Activated CD4-positive, alpha-beta T cell treated with anti-CD3 and anti-CD28 coated beads, Interleukin-2, amount 50 U/mL, for 4 hours (primary cell): Measurements from ENCODE around the gene SMURF2.
"Not testable (repeated sequence)": the region's sequence is repeated elsewhere in the genome, so short reads cannot be mapped to it uniquely, and the experiment has no call there.

Source experiments
- DNase-seq, 2 experiments: peaks; one replicate each; pipeline ENCODE4 v3.0.0-alpha.2; 2020

The SMURF2 gene

GRCh38 chr17:64661976-64662773, at the start of gene SMURF2:
Gene SMURF2, minus strand, starts transcription at chr17:64662307. Its CDS starts 427 bp downstream, at chr17:64661880.
- peak; percentile 64 to 69 for DNase-seq

- DNase-seq: no peak
Observed at GRCh38 chr17:64709481-64709880, 47.4 kb upstream of the SMURF2 start.

GRCh38 chr17:64707050-64707591, 45.0 kb upstream of the SMURF2 start:
- DNase-seq: no peak

- no peak for DNase-seq
Observed at GRCh38 chr17:64706224-64707049, 44.3 kb upstream of the SMURF2 start.

GRCh38 chr17:64702815-64703214, 40.7 kb upstream of the SMURF2 start:
- no peak for DNase-seq

GRCh38 chr17:64698725-64699124, 36.6 kb upstream of the SMURF2 start:
- DNase-seq: no peak

GRCh38 chr17:64694207-64694606, 32.1 kb upstream of the SMURF2 start:
- no peak for DNase-seq

GRCh38 chr17:64692187-64692586, 30.1 kb upstream of the SMURF2 start:
- no peak for DNase-seq

GRCh38 chr17:64689106-64689505, 27.0 kb upstream of the SMURF2 start:
- no peak for DNase-seq

- no peak for DNase-seq
Observed at GRCh38 chr17:64688481-64688880, 26.4 kb upstream of the SMURF2 start.

- no peak for DNase-seq
Observed at GRCh38 chr17:64687961-64688360, 25.9 kb upstream of the SMURF2 start.

- DNase-seq: no peak
Observed at GRCh38 chr17:64687376-64687775, 25.3 kb upstream of the SMURF2 start.

- no peak for DNase-seq
Observed at GRCh38 chr17:64686705-64687104, 24.6 kb upstream of the SMURF2 start.

GRCh38 chr17:64685705-64686104, 23.6 kb upstream of the SMURF2 start:
- no peak for DNase-seq

GRCh38 chr17:64683796-64684195, 21.7 kb upstream of the SMURF2 start:
- DNase-seq: no peak

- DNase-seq: no peak
Observed at GRCh38 chr17:64682261-64683181, 20.4 kb upstream of the SMURF2 start.

- no peak for DNase-seq
Observed at GRCh38 chr17:64679710-64680216, 17.7 kb upstream of the SMURF2 start.

- no peak for DNase-seq
Observed at GRCh38 chr17:64676763-64677162, 14.7 kb upstream of the SMURF2 start.

GRCh38 chr17:64670843-64671590, 8.9 kb upstream of the SMURF2 start:
- not testable (repeated sequence) for DNase-seq

GRCh38 chr17:64667807-64668721, 6.0 kb upstream of the SMURF2 start:
- not testable (repeated sequence) for DNase-seq
